ENCODE results near the gene GPX2. TPM values are rescaled to one million over a fixed set of nuclear protein-coding genes. Genes with fewer than 3 reads are reported as not detected.

GPX2 gene
- total and polyA plus RNA-seq, 2 of the 4 experiments (the other 2 are of a cell fraction), result not detected

- Histone ChIP-seq H2BK120ac (ENCODE audit: low read depth, low read length) (no peak overlapping the region), H2AK5ac (ENCODE audit: low read depth, low read length) (no peak overlapping the region), H3K4me2 (ENCODE audit: low read depth, low read length) (no peak overlapping the region), H2BK5ac (ENCODE audit: low read depth, low read length, poor library complexity, severe bottlenecking) (no peak overlapping the region), H2BK15ac (ENCODE audit: low read depth, low read length) (no peak overlapping the region), H3K18ac (ENCODE audit: low read depth, low read length) (no peak overlapping the region), H4K5ac (ENCODE audit: low read depth, low read length) (no peak overlapping the region), H4K20me1 (ENCODE audit: insufficient read depth, low read length) (no peaks in the 10 kb centered on the region), H3K9ac (ENCODE audit: low read depth, low read length) (no peak overlapping the region), H2BK20ac (ENCODE audit: low read depth, low read length) (no peak overlapping the region), H3K56ac (ENCODE audit: extremely low read depth, insufficient read depth, low read length) (no peak overlapping the region), H3K14ac (replicated peaks; ENCODE audit: low read depth, low read length) (no peak overlapping the region), H4K8ac (ENCODE audit: low read depth in 2 of 2, low read length in 2 of 2) (no peak overlapping the region), H3K79me1 (ENCODE audit: low read depth in 1 of 2, low read length in 2 of 2) (no peaks in the 10 kb centered on the region; a peak in 1 of 4 replicates), H2AK9ac (replicated peaks; ENCODE audit: low read depth, low read length, poor library complexity) (no peak overlapping the region), H3K27ac (ENCODE audit: insufficient read depth, low read length) (no peak overlapping the region), H3K4ac (ENCODE audit: low read depth, low read length) (no peak overlapping the region), H3K9me3 (ENCODE audit: control insufficient read depth, insufficient read depth, low read length) (no peaks in the 10 kb centered on the region), H3K36me3 (ENCODE audit: control insufficient read depth, insufficient read depth, low read length) (peaks cover 21% of the 10 kb centered on the region), H3K27me3 (ENCODE audit: control insufficient read depth, insufficient read depth, low read length) (no peaks in the 10 kb centered on the region), H3K23ac (ENCODE audit: low read depth, low read length) (no peak overlapping the region), H3K9me1 (ENCODE audit: insufficient read depth, low read length) (no peaks in the 10 kb centered on the region; the same call in 1 of the 2 replicates), H3K4me3 (ENCODE audit: insufficient read depth, low read depth, low read length) (no peak overlapping the region), H3K4me1 (ENCODE audit: control insufficient read depth, insufficient read depth, low read length) (no peaks in the 10 kb centered on the region), H2AFZ (replicated peaks; ENCODE audit: low read length, poor library complexity) (no peak overlapping the region), H4K91ac (ENCODE audit: insufficient read depth, low read depth, low read length) (no peak overlapping the region)
- no TSS peak for BruUV-seq (replicated peaks)
- DNase-seq (no peak), ATAC-seq (ENCODE audit: low read depth) (no peak)
- in situ Hi-C loops (cut with MboI; ENCODE audit: low sequenced_read_pairs), result no loop called here
- ChIA-PET CTCF (interaction anchor here (0.6 kb wide), 1 partner anchor 136 kb away, joined by 4 read pairs; no protein-coding TSS in a partner anchor), POLR2A (ENCODE audit: unreplicated experiment) (no interaction called here)
- TF ChIP-seq CTCF (conservative IDR thresholded peaks at IDR 0.05; ENCODE audit: low read depth, low read length) (no peak), SMC3 (IDR thresholded peaks at IDR 0.05; ENCODE audit: low read depth, low read length) (no peak), POLR2A (IDR thresholded peaks at IDR 0.05; ENCODE audit: low read depth, low read length) (no peak), RAD21 (IDR thresholded peaks at IDR 0.05; ENCODE audit: low read length) (no peak), RCOR1 (IDR thresholded peaks at IDR 0.05; ENCODE audit: insufficient replicate concordance, low read length) (no peak), MAZ (IDR thresholded peaks at IDR 0.05; ENCODE audit: borderline replicate concordance, low read depth, low read length) (no peak)
- WGBS, 2 experiments (ENCODE audit: extremely low coverage in 2 of 2, insufficient read length in 1 of 2), result no CpG with 5 or more reads among the region's 4 CpGs
- dilution Hi-C loops (cut with HindIII; ENCODE audit: low sequenced_read_pairs, unreplicated experiment), result no loop called here
- intact Hi-C loops (cut with micrococcal nuclease), result no loop called here
These were observed 2.3 kb upstream of the GPX2 start for GRCh38 chr14:64944861-64945260.
